Adrenal gland (tissue), 5 donors: Measurements from ENCODE around the gene RAB5IF.
"Not testable (repeated sequence)": the region's sequence is repeated elsewhere in the genome, so short reads cannot be mapped to it uniquely, and the experiment has no call there.

ENCODE experiments used
- CTCF ChIP-seq, 6 experiments: fragments of 450-650 bp in 4 of 6; fragments of 200-600 bp in 2 of 6; sonication (generic) in 1 of 6; IDR thresholded peaks; 1 replicate in 5 of 6; 2 replicates in 1 of 6; pipeline versions ENCODE4 v1.5.1 to v1.8.0; 2016 to 2021; ENCODE audit warnings: antibody characterized with exemption in 6 of 6, mild to moderate bottlenecking in 2 of 6, moderate library complexity in 1 of 6
- POLR2A ChIP-seq, 2 donors: fragments of 450-650 bp; IDR thresholded peaks; one replicate each; pipeline ENCODE4 v1.6.1; 2017; ENCODE audit warnings: antibody characterized with exemption in 2 of 2, mild to moderate bottlenecking in 2 of 2, moderate library complexity in 1 of 2
- donor health status: DM: no; HTN: no; CAD: no.

GRCh38 chr20:36564078-36564725, 41.4 kb upstream of the RAB5IF start:
- TF ChIP-seq CTCF, POLR2A (IDR thresholded peaks at IDR 0.05): not testable (repeated sequence)
